Iris pigment epithelial cell (primary cell): Measurements from ENCODE around the gene FAM111B.

Experiments
- DNase-seq: peaks from one replicate; pipeline ENCODE4 v3.0.0-alpha.2; 2011; ENCODE audit warnings: low read depth

Gene FAM111B

GRCh38 chr11:59154610-59155009, 47.6 kb downstream of the FAM111B start:
- peak; percentile 3 for DNase-seq

GRCh38 chr11:59157433-59157832, 50.4 kb downstream of the FAM111B start:
- no peak for DNase-seq

GRCh38 chr11:59158206-59159068, 51.4 kb downstream of the FAM111B start:
- peak; percentile 75 for DNase-seq

- no peak for DNase-seq
Observed at GRCh38 chr11:59164028-59164427, 57.0 kb downstream of the FAM111B start.

GRCh38 chr11:59171508-59172322, 64.7 kb downstream of the FAM111B start, which contains the start of gene DTX4:
DTX4 (plus strand) TSS chr11:59172132; CDS start chr11:59172596, 464 bp downstream.
- peak; percentile 91 for DNase-seq

GRCh38 chr11:59172345-59173079, 65.5 kb downstream of the FAM111B start:
- no peak for DNase-seq

GRCh38 chr11:59173080-59173963, 66.3 kb downstream of the FAM111B start:
- DNase-seq, result peak; percentile 44

GRCh38 chr11:59173964-59174663, 67.1 kb downstream of the FAM111B start:
- DNase-seq, result peak; percentile 66

GRCh38 chr11:59174664-59175033, 67.6 kb downstream of the FAM111B start:
- peak; percentile 82 for DNase-seq

- peak; percentile 27 for DNase-seq
Observed at GRCh38 chr11:59175091-59175501, 68.1 kb downstream of the FAM111B start.

GRCh38 chr11:59176330-59176729, 69.3 kb downstream of the FAM111B start:
- no peak for DNase-seq
